HCT116 (cell line): Measurements from ENCODE around the gene RNF145. TPM values are rescaled to one million over a fixed set of nuclear protein-coding genes. Genes with fewer than 3 reads are reported as not detected.

ENCODE experiments used
- ATAC-seq: fragments of 200-7000 bp; cut with Tn5 transposase; 2 replicates; pipeline ENCODE4 v1.9.1; 2020; ENCODE audit warnings: mild to moderate bottlenecking, moderate library complexity
- BruUV-seq: library from RNA; stranded (reverse); fragments of 400-500 nt; replicated peaks from 2 replicates; lab custom pipeline; 2021; lab: Mats Ljungman, UMichigan
- CTCF ChIA-PET: fragments of 300-600 bp; sonication (Branson Sonifier 250); formaldehyde crosslinking; loops from one replicate; lab custom pipeline; 2021; ENCODE audit warnings: antibody characterized with exemption; lab: Charles Lee
- POLR2A ChIA-PET: fragments of 300-600, 350-600 bp; sonication (Branson Sonifier 250); formaldehyde crosslinking; loops from one replicate; lab custom pipeline; 2021; ENCODE audit warnings: antibody characterized with exemption; lab: Charles Lee
- RAD21 ChIA-PET, 2 experiments: fragments of 300-600 bp; sonication (Branson Sonifier 250); formaldehyde crosslinking; loops; one replicate each; lab custom pipeline; 2023; ENCODE audit warnings: low total read pairs in 2 of 2; ENCODE audit not compliant: uncharacterized antibody in 2 of 2, unreplicated experiment in 2 of 2, low non-redundant PET in 1 of 2; lab: Charles Lee
- DNase-seq: peaks from one replicate; pipeline ENCODE4 v3.0.0-alpha.2; 2010; ENCODE audit warnings: low read depth, low spot score
- H2AFZ ChIP-seq: fragments of 200-600 bp; shearing (Covaris generic), sonication (generic); 2 replicates; pipeline ENCODE4 v1.6.1; 2017; ENCODE audit warnings: low read depth, mixed run types, mixed read lengths, antibody characterized with exemption, low read length; ENCODE audit not compliant: poor library complexity, severe bottlenecking
- H3K27ac ChIP-seq: 2 replicates; pipeline ENCODE4 v1.5.1; 2012; ENCODE audit warnings: low read depth, low read length
- H3K27me3 ChIP-seq: fragments of 200-600 bp; sonication (generic); 2 replicates; pipeline ENCODE4 v1.6.1; 2016; ENCODE audit warnings: mixed run types, low read length, mixed read lengths; ENCODE audit not compliant: insufficient read depth
- H3K36me3 ChIP-seq, 2 experiments: fragments of 200-500 bp in 1 of 2; fragments of 200-600 bp in 1 of 2; sonication (Bioruptor generic) in 1 of 2; sonication (generic) in 1 of 2; 2 replicates each; pipeline versions ENCODE4 v1.5.1 to v1.6.1; 2014 to 2016; ENCODE audit warnings: low read length in 2 of 2, inconsistent platforms in 1 of 2, mixed read lengths in 1 of 2, mixed run types in 1 of 2; ENCODE audit not compliant: insufficient read depth in 2 of 2, control insufficient read depth in 1 of 2
- H3K4me1 ChIP-seq, 2 experiments: fragments of 200-600 bp in 1 of 2; sonication (generic) in 1 of 2; 2 replicates each; pipeline versions ENCODE4 v1.5.1 to v1.6.1; 2012 to 2017; ENCODE audit warnings: low read length in 2 of 2, inconsistent platforms in 1 of 2, mild to moderate bottlenecking in 1 of 2, mixed read lengths in 1 of 2, mixed run types in 1 of 2, moderate library complexity in 1 of 2; ENCODE audit not compliant: insufficient read depth in 2 of 2, control insufficient read depth in 1 of 2
- H3K4me2 ChIP-seq: fragments of 200-600 bp; sonication (generic); 2 replicates; pipeline ENCODE4 v1.6.1; 2017; ENCODE audit warnings: mixed run types, low read length, mixed read lengths
- H3K4me3 ChIP-seq, 2 experiments: fragments of 200-600 bp in 1 of 2; sonication (generic) in 1 of 2; replicated peaks in 1 of 2; 2 replicates each; pipeline ENCODE4 v1.5.1; 2011 to 2016; ENCODE audit warnings: low read length in 2 of 2, control low read depth in 1 of 2, low read depth in 1 of 2, mild to moderate bottlenecking in 1 of 2, mixed read lengths in 1 of 2, mixed run types in 1 of 2
- H3K79me2 ChIP-seq: fragments of 200-600 bp; sonication (generic); 2 replicates; pipeline ENCODE4 v1.6.1; 2017; ENCODE audit warnings: mild to moderate bottlenecking, mixed run types, low read length, moderate library complexity, mixed read lengths; ENCODE audit not compliant: insufficient read depth
- H3K9ac ChIP-seq: fragments of 200-600 bp; sonication (generic); 2 replicates; pipeline ENCODE4 v1.6.1; 2016; ENCODE audit warnings: low read length, mixed read lengths
- H3K9me2 ChIP-seq: fragments of 200-600 bp; sonication (generic), shearing (Covaris generic); 2 replicates; pipeline ENCODE4 v1.6.1; 2017; ENCODE audit warnings: mixed run types, mild to moderate bottlenecking, moderate library complexity; ENCODE audit not compliant: insufficient read depth
- H3K9me3 ChIP-seq, 2 experiments: fragments of 200-500 bp in 1 of 2; fragments of 200-600 bp in 1 of 2; sonication (Bioruptor generic) in 1 of 2; sonication (generic) in 1 of 2; 2 replicates each; pipeline ENCODE4 v1.6.1; 2014 to 2017; ENCODE audit warnings: low read length in 2 of 2, mixed read lengths in 2 of 2, inconsistent platforms in 1 of 2, low read depth in 1 of 2, mild to moderate bottlenecking in 1 of 2, mixed run types in 1 of 2, moderate library complexity in 1 of 2; ENCODE audit not compliant: control insufficient read depth in 1 of 2, insufficient read depth in 1 of 2
- H4K20me1 ChIP-seq: fragments of 200-600 bp; sonication (generic), shearing (Covaris generic); 2 replicates; pipeline ENCODE4 v1.6.1; 2017; ENCODE audit warnings: mixed run types, mild to moderate bottlenecking, moderate library complexity; ENCODE audit not compliant: insufficient read depth
- ELF1 ChIP-seq: IDR thresholded peaks from 2 replicates; pipeline ENCODE4 v1.6.1; 2012; ENCODE audit warnings: low read depth, borderline replicate concordance
- JUND ChIP-seq: IDR thresholded peaks from 2 replicates; pipeline ENCODE4 v1.6.1; 2012
- POLR2AphosphoS5 ChIP-seq: IDR thresholded peaks from 2 replicates; pipeline ENCODE4 v1.6.1; 2011; ENCODE audit warnings: mild to moderate bottlenecking, low read depth, low read length, moderate library complexity
- ZBTB33 ChIP-seq: IDR thresholded peaks from 2 replicates; pipeline ENCODE4 v1.6.1; 2011; ENCODE audit warnings: mild to moderate bottlenecking, low read length, moderate library complexity; ENCODE audit not compliant: insufficient replicate concordance; ENCODE audit errors: extremely low read depth
- ZNF274 ChIP-seq: fragments of 200-500 bp; sonication (Bioruptor generic); IDR thresholded peaks from 2 replicates; pipeline ENCODE4 v1.6.1; 2014; ENCODE audit warnings: mild to moderate bottlenecking, low read depth, low read length, inconsistent platforms
- intact Hi-C: fragments of 100-400 bp; cut with micrococcal nuclease; formaldehyde crosslinking; loops from 2 replicates; pipeline ENCODE4 v1.10.0; 2022
- total RNA-seq: library from RNA; stranded (reverse); gene quantifications from one replicate; pipeline ENCODE4 v1.2.1, GENCODE V29; 2021; ENCODE audit not compliant: unreplicated experiment
- TF ChIP-seq, protein P1 (sequence below): IDR thresholded peaks from 2 replicates; pipeline ENCODE4 v1.6.1; 2012; ENCODE audit warnings: low read depth

RNF145 gene
- total RNA-seq, 1 experiment from 2014 or later, result 60.6 TPM

GRCh38 chr5:159132429-159133040 lies 76.8 kb downstream of the RNF145 start (continued):
- TF ChIP-seq ZBTB33 (no peak), ZNF274 (no peak), ELF1 (no peak), JUND (no peak)
- TF ChIP-seq, protein P1, sequence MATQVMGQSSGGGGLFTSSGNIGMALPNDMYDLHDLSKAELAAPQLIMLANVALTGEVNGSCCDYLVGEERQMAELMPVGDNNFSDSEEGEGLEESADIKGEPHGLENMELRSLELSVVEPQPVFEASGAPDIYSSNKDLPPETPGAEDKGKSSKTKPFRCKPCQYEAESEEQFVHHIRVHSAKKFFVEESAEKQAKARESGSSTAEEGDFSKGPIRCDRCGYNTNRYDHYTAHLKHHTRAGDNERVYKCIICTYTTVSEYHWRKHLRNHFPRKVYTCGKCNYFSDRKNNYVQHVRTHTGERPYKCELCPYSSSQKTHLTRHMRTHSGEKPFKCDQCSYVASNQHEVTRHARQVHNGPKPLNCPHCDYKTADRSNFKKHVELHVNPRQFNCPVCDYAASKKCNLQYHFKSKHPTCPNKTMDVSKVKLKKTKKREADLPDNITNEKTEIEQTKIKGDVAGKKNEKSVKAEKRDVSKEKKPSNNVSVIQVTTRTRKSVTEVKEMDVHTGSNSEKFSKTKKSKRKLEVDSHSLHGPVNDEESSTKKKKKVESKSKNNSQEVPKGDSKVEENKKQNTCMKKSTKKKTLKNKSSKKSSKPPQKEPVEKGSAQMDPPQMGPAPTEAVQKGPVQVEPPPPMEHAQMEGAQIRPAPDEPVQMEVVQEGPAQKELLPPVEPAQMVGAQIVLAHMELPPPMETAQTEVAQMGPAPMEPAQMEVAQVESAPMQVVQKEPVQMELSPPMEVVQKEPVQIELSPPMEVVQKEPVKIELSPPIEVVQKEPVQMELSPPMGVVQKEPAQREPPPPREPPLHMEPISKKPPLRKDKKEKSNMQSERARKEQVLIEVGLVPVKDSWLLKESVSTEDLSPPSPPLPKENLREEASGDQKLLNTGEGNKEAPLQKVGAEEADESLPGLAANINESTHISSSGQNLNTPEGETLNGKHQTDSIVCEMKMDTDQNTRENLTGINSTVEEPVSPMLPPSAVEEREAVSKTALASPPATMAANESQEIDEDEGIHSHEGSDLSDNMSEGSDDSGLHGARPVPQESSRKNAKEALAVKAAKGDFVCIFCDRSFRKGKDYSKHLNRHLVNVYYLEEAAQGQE, result no peak

GRCh38 chr5:159131951-159132350 lies 77.4 kb downstream of the RNF145 start:
- RAD21 ChIA-PET, result interaction anchor here in 1 of 2 experiments (1.1 kb wide), 1 partner anchor 25 kb away, joined by 3 read pairs; no protein-coding TSS in a partner anchor
- Histone ChIP-seq H3K36me3 (no peaks in the 10 kb centered on the region), H3K4me3 (no peak overlapping the region), H3K27me3 (peaks cover 49% of the 10 kb centered on the region), H2AFZ (no peak overlapping the region), H3K9ac (no peak overlapping the region), H3K9me3 (no peaks in the 10 kb centered on the region), H4K20me1 (no peaks in the 10 kb centered on the region), H3K79me2 (no peaks in the 10 kb centered on the region), H3K4me1 (no peaks in the 10 kb centered on the region), H3K4me2 (no peak overlapping the region), H3K27ac (no peak overlapping the region), H3K9me2 (no peaks in the 10 kb centered on the region)
- no TSS peak for BruUV-seq
- DNase-seq (no peak), ATAC-seq (no peak)
- POLR2A ChIA-PET, result no interaction called here
- no peak for TF ChIP-seq POLR2AphosphoS5
- intact Hi-C loops, result loop anchor here (2.0 to 10.0 kb wide), 4 partner anchors 957 to 1985 kb away; a partner anchor contains a TSS
- CTCF ChIA-PET, result interaction anchor here (1.4 to 2.2 kb wide), 4 partner anchors 10 to 957 kb away, joined by 3 to 10 read pairs (median 7); no protein-coding TSS in a partner anchor
